ENCODE measurements around the gene DZIP1.

Gene DZIP1

GRCh38 chr13:95643571-95643935 is 953 bp downstream of the DZIP1 start:
- no peak overlapping the region for H3K9ac ChIP-seq (ENCODE audit: low read length)
- H3K36me3 ChIP-seq (ENCODE audit: low read length): no peaks in the 10 kb centered on the region
- H3K9me3 ChIP-seq (ENCODE audit: insufficient read depth, low read length): no peaks in the 10 kb centered on the region
- no peak overlapping the region for H2AFZ ChIP-seq (ENCODE audit: low read depth, low read length, severe bottlenecking)
- no peak overlapping the region for H3K4me2 ChIP-seq (ENCODE audit: low read depth, low read length, poor library complexity, severe bottlenecking)
- no peaks in the 10 kb centered on the region for H3K9me2 ChIP-seq (replicated peaks; ENCODE audit: insufficient read depth, low read length)
- H3K27me3 ChIP-seq (ENCODE audit: low read length): no peaks in the 10 kb centered on the region
- no peaks in the 10 kb centered on the region for H4K20me1 ChIP-seq (ENCODE audit: low read depth, low read length)
- no peaks in the 10 kb centered on the region for H3K79me2 ChIP-seq (ENCODE audit: insufficient read depth, low read length)
- no peak overlapping the region for H3K4me3 ChIP-seq (ENCODE audit: insufficient read depth, low read length, poor library complexity, severe bottlenecking)
- H3F3A ChIP-seq (ENCODE audit: insufficient read depth): no peaks in the 10 kb centered on the region
- TF ChIP-seq EZH2phosphoT487 (conservative IDR thresholded peaks at IDR 0.05; ENCODE audit: low read length): no peak
- H3K27ac ChIP-seq (ENCODE audit: low read depth, low read length): no peak overlapping the region

- no peak overlapping the region for H3K4me2 ChIP-seq (ENCODE audit: low read depth, low read length, poor library complexity, severe bottlenecking)
- no peaks in the 10 kb centered on the region for H3K79me2 ChIP-seq (ENCODE audit: insufficient read depth, low read length)
- H3K9me2 ChIP-seq (replicated peaks; ENCODE audit: insufficient read depth, low read length): no peaks in the 10 kb centered on the region
- H3K9me3 ChIP-seq (ENCODE audit: insufficient read depth, low read length): no peaks in the 10 kb centered on the region
- H3K36me3 ChIP-seq (ENCODE audit: low read length): no peaks in the 10 kb centered on the region
- H4K20me1 ChIP-seq (ENCODE audit: low read depth, low read length): no peaks in the 10 kb centered on the region
- no peak overlapping the region for H3K27ac ChIP-seq (ENCODE audit: low read depth, low read length)
- TF ChIP-seq EZH2phosphoT487 (conservative IDR thresholded peaks at IDR 0.05; ENCODE audit: low read length) (no peak), CTCF (IDR thresholded peaks at IDR 0.05; ENCODE audit: insufficient read depth, low read length, poor library complexity, severe bottlenecking) (no peak)
- H2AFZ ChIP-seq (ENCODE audit: low read depth, low read length, severe bottlenecking): no peak overlapping the region
- no peaks in the 10 kb centered on the region for H3F3A ChIP-seq (ENCODE audit: insufficient read depth)
- H3K4me3 ChIP-seq (ENCODE audit: insufficient read depth, low read length, poor library complexity, severe bottlenecking): no peak overlapping the region
- no peak overlapping the region for H3K9ac ChIP-seq (ENCODE audit: low read length)
- no peaks in the 10 kb centered on the region for H3K27me3 ChIP-seq (ENCODE audit: low read length)
These were observed 1.5 kb downstream of the DZIP1 start for GRCh38 chr13:95642999-95643398.

GRCh38 chr13:95642028-95642621 is 2.4 kb downstream of the DZIP1 start:
- Histone ChIP-seq H4K20me1 (ENCODE audit: low read depth, low read length) (no peaks in the 10 kb centered on the region), H3F3A (ENCODE audit: insufficient read depth) (no peaks in the 10 kb centered on the region), H3K9ac (ENCODE audit: low read length) (no peak overlapping the region), H3K9me2 (replicated peaks; ENCODE audit: insufficient read depth, low read length) (no peaks in the 10 kb centered on the region), H3K79me2 (ENCODE audit: insufficient read depth, low read length) (no peaks in the 10 kb centered on the region), H3K4me3 (ENCODE audit: insufficient read depth, low read length, poor library complexity, severe bottlenecking) (no peak overlapping the region), H3K27me3 (ENCODE audit: low read length) (no peaks in the 10 kb centered on the region), H2AFZ (ENCODE audit: low read depth, low read length, severe bottlenecking) (no peak overlapping the region), H3K9me3 (ENCODE audit: insufficient read depth, low read length) (no peaks in the 10 kb centered on the region), H3K4me2 (ENCODE audit: low read depth, low read length, poor library complexity, severe bottlenecking) (no peak overlapping the region), H3K36me3 (ENCODE audit: low read length) (no peaks in the 10 kb centered on the region), H3K27ac (ENCODE audit: low read depth, low read length) (no peak overlapping the region)
- TF ChIP-seq EZH2phosphoT487 (conservative IDR thresholded peaks at IDR 0.05; ENCODE audit: low read length) (no peak), CTCF (IDR thresholded peaks at IDR 0.05; ENCODE audit: insufficient read depth, low read length, poor library complexity, severe bottlenecking) (no peak)

GRCh38 chr13:95641291-95642027 is 3.0 kb downstream of the DZIP1 start:
- Histone ChIP-seq H3K9ac (ENCODE audit: low read length) (no peak overlapping the region), H3K9me2 (replicated peaks; ENCODE audit: insufficient read depth, low read length) (no peaks in the 10 kb centered on the region), H3K4me2 (ENCODE audit: low read depth, low read length, poor library complexity, severe bottlenecking) (no peak overlapping the region), H3K27ac (ENCODE audit: low read depth, low read length) (no peak overlapping the region), H3K27me3 (ENCODE audit: low read length) (no peaks in the 10 kb centered on the region), H3K9me3 (ENCODE audit: insufficient read depth, low read length) (no peaks in the 10 kb centered on the region), H3K79me2 (ENCODE audit: insufficient read depth, low read length) (no peaks in the 10 kb centered on the region), H3K4me3 (ENCODE audit: insufficient read depth, low read length, poor library complexity, severe bottlenecking) (no peak overlapping the region), H2AFZ (ENCODE audit: low read depth, low read length, severe bottlenecking) (no peak overlapping the region), H3F3A (ENCODE audit: insufficient read depth) (no peaks in the 10 kb centered on the region), H4K20me1 (ENCODE audit: low read depth, low read length) (no peaks in the 10 kb centered on the region), H3K36me3 (ENCODE audit: low read length) (no peaks in the 10 kb centered on the region)
- no peak for TF ChIP-seq EZH2phosphoT487 (conservative IDR thresholded peaks at IDR 0.05; ENCODE audit: low read length)
- no peak for TF ChIP-seq CTCF (IDR thresholded peaks at IDR 0.05; ENCODE audit: insufficient read depth, low read length, poor library complexity, severe bottlenecking)

Measured in SU-DHL-6 (cell line).